IMR-90 (cell line): ENCODE data around the gene ZCCHC7. TPM values are rescaled to one million over a fixed set of nuclear protein-coding genes. Genes with fewer than 3 reads are reported as not detected.

Experiments
- ATAC-seq: fragments of 200-7000 bp; cut with Tn5 transposase; 2 replicates; pipeline ENCODE4 v1.9.1; 2020; ENCODE audit warnings: low read depth, mild to moderate bottlenecking, moderate library complexity
- BruUV-seq: library from RNA; stranded (reverse); fragments of 400-500 nt; replicated peaks from 2 replicates; lab custom pipeline; 2021; lab: Mats Ljungman, UMichigan
- CTCF ChIA-PET: fragments of 300-600 bp; formaldehyde crosslinking; extraction: SDS; loops from one replicate; lab custom pipeline; 2021; ENCODE audit warnings: antibody characterized with exemption; lab: Yijun Ruan, JAX
- POLR2A ChIA-PET: fragments of 300-600 bp; sonication (Branson Sonifier 250); formaldehyde crosslinking; loops from one replicate; lab custom pipeline; 2022; ENCODE audit warnings: antibody characterized with exemption; ENCODE audit not compliant: unreplicated experiment; lab: Charles Lee
- DNase-seq: peaks from one replicate; pipeline ENCODE4 v3.0.0; 2013
- H2AFZ ChIP-seq: replicated peaks from 2 replicates; pipeline ENCODE3; 2013; ENCODE audit warnings: low read length, mild to moderate bottlenecking; ENCODE audit not compliant: poor library complexity
- H2AK5ac ChIP-seq: 2 replicates; pipeline ENCODE4 v1.6.1; 2013; ENCODE audit warnings: low read depth, low read length, inconsistent platforms
- H2AK9ac ChIP-seq: replicated peaks from 2 replicates; pipeline ENCODE3; 2013; ENCODE audit warnings: mild to moderate bottlenecking, low read depth, low read length, moderate library complexity; ENCODE audit not compliant: poor library complexity
- H2BK120ac ChIP-seq: 2 replicates; pipeline ENCODE4 v1.6.1; 2013; ENCODE audit warnings: low read depth, low read length, inconsistent platforms
- H2BK15ac ChIP-seq: 3 replicates; pipeline ENCODE4 v1.6.1; 2013; ENCODE audit warnings: low read depth, low read length, inconsistent platforms
- H2BK20ac ChIP-seq: 2 replicates; pipeline ENCODE4 v1.6.1; 2013; ENCODE audit warnings: low read depth, mild to moderate bottlenecking, inconsistent platforms, low read length, moderate library complexity
- H2BK5ac ChIP-seq: 2 replicates; pipeline ENCODE4 v1.6.1; 2013; ENCODE audit warnings: mild to moderate bottlenecking, low read depth, low read length, inconsistent platforms; ENCODE audit not compliant: poor library complexity, severe bottlenecking
- H3K14ac ChIP-seq: replicated peaks from 2 replicates; pipeline ENCODE4 v1.6.1; 2013; ENCODE audit warnings: low read depth, low read length, inconsistent platforms
- H3K18ac ChIP-seq: 2 replicates; pipeline ENCODE4 v1.6.1; 2013; ENCODE audit warnings: low read depth, low read length, control low read depth
- H3K23ac ChIP-seq: 2 replicates; pipeline ENCODE4 v1.6.1; 2013; ENCODE audit warnings: low read depth, low read length, inconsistent platforms
- H3K27ac ChIP-seq: 2 replicates; pipeline ENCODE4 v1.5.1; 2013; ENCODE audit warnings: mild to moderate bottlenecking, control low read depth, low read length; ENCODE audit not compliant: insufficient read depth
- H3K27me3 ChIP-seq: 2 replicates; pipeline ENCODE4 v1.6.1; 2013; ENCODE audit warnings: low read length; ENCODE audit not compliant: control insufficient read depth, insufficient read depth
- H3K36me3 ChIP-seq: 2 replicates; pipeline ENCODE4 v1.6.1; 2013; ENCODE audit warnings: low read length, mixed read lengths; ENCODE audit not compliant: control insufficient read depth, insufficient read depth
- H3K4ac ChIP-seq: 2 replicates; pipeline ENCODE4 v1.6.1; 2013; ENCODE audit warnings: low read depth, low read length, inconsistent platforms
- H3K4me1 ChIP-seq: 2 replicates; pipeline ENCODE4 v1.6.1; 2013; ENCODE audit warnings: low read length, mixed read lengths; ENCODE audit not compliant: control insufficient read depth, insufficient read depth
- H3K4me2 ChIP-seq: 2 replicates; pipeline ENCODE4 v1.6.1; 2013; ENCODE audit warnings: low read depth, mild to moderate bottlenecking, control low read depth, low read length, moderate library complexity
- H3K4me3 ChIP-seq: 2 replicates; pipeline ENCODE4 v1.5.1; 2013; ENCODE audit warnings: low read depth, mild to moderate bottlenecking, control low read depth, low read length, moderate library complexity; ENCODE audit not compliant: insufficient read depth
- H3K56ac ChIP-seq: 2 replicates; pipeline ENCODE4 v1.6.1; 2013; ENCODE audit warnings: low read length, inconsistent platforms; ENCODE audit not compliant: insufficient read depth; ENCODE audit errors: extremely low read depth
- H3K79me1 ChIP-seq, 2 experiments: 2 replicates each; pipeline ENCODE4 v1.6.1; 2013; ENCODE audit warnings: low read length in 2 of 2, inconsistent platforms in 1 of 2, low read depth in 1 of 2
- H3K9ac ChIP-seq: 2 replicates; pipeline ENCODE4 v1.6.1; 2013; ENCODE audit warnings: low read depth, low read length, control low read depth
- H3K9me1 ChIP-seq: 2 replicates; pipeline ENCODE4 v1.6.1; 2013; ENCODE audit warnings: low read length, inconsistent platforms; ENCODE audit not compliant: insufficient read depth
- H3K9me3 ChIP-seq: 2 replicates; pipeline ENCODE4 v1.6.1; 2013; ENCODE audit warnings: low read length; ENCODE audit not compliant: control insufficient read depth, insufficient read depth
- H4K20me1 ChIP-seq: 2 replicates; pipeline ENCODE4 v1.6.1; 2013; ENCODE audit warnings: low read length, inconsistent platforms; ENCODE audit not compliant: insufficient read depth
- H4K5ac ChIP-seq: 2 replicates; pipeline ENCODE4 v1.6.1; 2013; ENCODE audit warnings: mild to moderate bottlenecking, low read depth, low read length, control low read depth
- H4K8ac ChIP-seq, 2 experiments: 2 replicates each; pipeline ENCODE4 v1.6.1; 2013; ENCODE audit warnings: low read depth in 2 of 2, low read length in 2 of 2, control low read depth in 1 of 2, inconsistent platforms in 1 of 2
- H4K91ac ChIP-seq: 2 replicates; pipeline ENCODE4 v1.6.1; 2013; ENCODE audit warnings: low read depth, low read length, inconsistent platforms; ENCODE audit not compliant: insufficient read depth
- BHLHE40 ChIP-seq: fragments of 150-350 bp; IDR thresholded peaks from 2 replicates; pipeline ENCODE4 v1.6.1; 2016; ENCODE audit warnings: mild to moderate bottlenecking, low read depth, low read length
- CHD1 ChIP-seq: IDR thresholded peaks from 2 replicates; pipeline ENCODE4 v1.6.1; 2012; ENCODE audit warnings: low read depth, low read length, improper control_type of control experiment
- FOS ChIP-seq: fragments of 150-350 bp; IDR thresholded peaks from 2 replicates; pipeline ENCODE4 v1.6.1; 2016; ENCODE audit warnings: low read depth, low read length
- MAFK ChIP-seq: IDR thresholded peaks from 2 replicates; pipeline ENCODE4 v1.6.1; 2012; ENCODE audit warnings: low read depth, low read length, improper control_type of control experiment
- MAZ ChIP-seq: IDR thresholded peaks from 2 replicates; pipeline ENCODE4 v1.6.1; 2012; ENCODE audit warnings: low read depth, mild to moderate bottlenecking, low read length, improper control_type of control experiment, moderate library complexity, borderline replicate concordance
- MXI1 ChIP-seq: IDR thresholded peaks from 2 replicates; pipeline ENCODE4 v1.6.1; 2012; ENCODE audit warnings: low read depth, mild to moderate bottlenecking, low read length, moderate library complexity, borderline replicate concordance
- NFE2L2 ChIP-seq: fragments of 150-350 bp; IDR thresholded peaks from 2 replicates; pipeline ENCODE4 v1.6.1; 2016; ENCODE audit warnings: low read depth, mild to moderate bottlenecking, low read length
- POLR2A ChIP-seq: IDR thresholded peaks from 2 replicates; pipeline ENCODE4 v1.6.1; 2012; ENCODE audit warnings: mild to moderate bottlenecking, low read depth, low read length
- RCOR1 ChIP-seq: IDR thresholded peaks from 2 replicates; pipeline ENCODE4 v1.6.1; 2012; ENCODE audit warnings: mild to moderate bottlenecking, low read length, improper control_type of control experiment; ENCODE audit not compliant: insufficient replicate concordance
- RFX5 ChIP-seq: IDR thresholded peaks from 2 replicates; pipeline ENCODE4 v1.8.0; 2012; ENCODE audit warnings: low read depth, mild to moderate bottlenecking, low read length, moderate library complexity
- SMC3 ChIP-seq: fragments of 150-350 bp; IDR thresholded peaks from 2 replicates; pipeline ENCODE4 v1.6.1; 2016; ENCODE audit warnings: low read depth, mild to moderate bottlenecking, antibody characterized with exemption, low read length, moderate library complexity
- WGBS, 2 experiments: methylation state at CpG; one replicate each; pipeline versions ENCODE4 v1.1.5 to v1.1.7; 2013; ENCODE audit warnings: missing lambda C conversion rate in 2 of 2; ENCODE audit not compliant: insufficient read length in 1 of 2; ENCODE audit errors: extremely low coverage in 2 of 2; 5-methylcytosine and 5-hydroxymethylcytosine counted together
- dilution Hi-C: fragments of 300-500 bp; cut with HindIII; formaldehyde crosslinking; loops from one replicate; pipeline ENCODE4 v1.14.3; 2018; ENCODE audit warnings: low sequenced_read_pairs; ENCODE audit not compliant: unreplicated experiment
- in situ Hi-C: fragments of 300-500 bp; cut with MboI; formaldehyde crosslinking; loops from 3 replicates; pipeline ENCODE4 v1.14.3; 2019; ENCODE audit warnings: low sequenced_read_pairs, inconsistent platforms, mixed read lengths
- intact Hi-C: fragments of 100-400 bp; cut with micrococcal nuclease; formaldehyde crosslinking; loops from 2 replicates; pipeline ENCODE4 v1.10.0; 2022
- polyA plus RNA-seq, 3 experiments: library from polyadenylated mRNA; depleted of rRNA; stranded (reverse); fragments of >200 nt; gene quantifications; 2 replicates each; pipeline ENCODE4 v1.2.3, GENCODE V29; 2012; ENCODE audit warnings: low replicate concordance in 1 of 3
- total RNA-seq: library from RNA; depleted of rRNA; stranded (reverse); fragments of >200 nt; gene quantifications from 2 replicates; pipeline ENCODE4 v1.2.3, GENCODE V29; 2012
- TF ChIP-seq, protein P1 (sequence below): conservative IDR thresholded peaks from 2 replicates; pipeline ENCODE4 v1.5.1; 2012; ENCODE audit warnings: mild to moderate bottlenecking, low read depth, low read length, improper control_type of control experiment
- TF ChIP-seq, protein P2 (sequence below): fragments of 150-350 bp; IDR thresholded peaks from 2 replicates; pipeline ENCODE4 v1.6.1; 2017; ENCODE audit warnings: mild to moderate bottlenecking, antibody characterized with exemption, low read length, low read depth
- TF ChIP-seq, protein P3 (sequence below): fragments of 150-350 bp; IDR thresholded peaks from 2 replicates; pipeline ENCODE4 v1.6.1; 2016; ENCODE audit warnings: low read depth, mild to moderate bottlenecking, low read length, moderate library complexity, borderline replicate concordance

Gene ZCCHC7
- total and polyA plus RNA-seq, 2 of the 4 experiments (the other 2 are of a cell fraction), result 13.6 to 28.7 TPM

DNA sequence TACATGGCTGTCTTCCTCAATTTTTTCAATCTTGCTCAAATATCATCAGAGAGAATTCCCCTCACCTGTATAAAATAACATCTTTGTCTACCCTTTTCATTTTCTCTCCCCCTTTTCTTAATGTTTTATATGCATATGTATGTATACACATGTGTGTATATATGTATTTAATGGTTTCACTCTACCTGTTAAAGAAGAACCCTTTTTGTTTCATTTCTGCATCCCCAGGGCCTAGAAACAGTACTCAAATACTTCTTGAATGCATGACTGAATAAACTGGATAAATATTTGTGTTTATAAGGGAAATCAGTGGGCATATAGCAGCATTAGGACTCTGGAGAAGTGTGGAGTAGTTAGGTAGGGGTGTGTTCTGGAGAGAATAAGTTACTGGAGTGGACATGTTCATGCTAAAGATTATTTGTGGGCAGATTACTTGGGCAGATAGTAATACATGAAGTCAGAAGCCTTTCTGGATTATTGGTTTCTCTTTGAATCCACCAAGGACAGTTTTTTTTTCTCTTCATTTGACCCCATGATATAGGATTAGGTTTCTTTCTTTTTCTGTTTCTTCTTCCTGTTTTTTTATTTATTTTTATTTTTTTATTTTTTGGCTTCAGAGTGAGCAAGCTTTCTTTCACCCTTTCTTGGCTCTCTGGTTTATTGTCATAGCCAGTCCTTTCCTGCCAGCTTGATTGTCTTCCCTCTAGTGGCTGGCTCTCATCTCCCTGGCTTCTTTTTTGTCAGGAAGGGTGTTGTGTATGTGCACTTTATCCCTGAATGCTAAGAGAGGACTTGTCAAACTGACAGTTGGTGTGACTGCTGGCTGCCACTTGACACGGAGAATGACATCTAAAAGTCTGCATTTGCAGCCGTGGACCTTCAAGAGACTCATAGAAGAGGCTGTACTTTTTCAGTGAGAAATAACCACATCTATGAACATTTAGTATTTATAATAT, 89.3 kb downstream of the ZCCHC7 start:
- Histone ChIP-seq H2AFZ (no peak overlapping the region), H4K5ac (no peak overlapping the region), H4K8ac (no peak overlapping the region), H3K56ac (no peak overlapping the region), H3K9me3 (no peaks in the 10 kb centered on the region), H3K18ac (no peak overlapping the region), H3K79me1 (peaks cover 14 to 15% of the 10 kb centered on the region in 2 experiments; a peak in 3 of 4 replicates), H3K4ac (no peak overlapping the region), H4K20me1 (peaks cover 2% of the 10 kb centered on the region; the same call in 1 of the 2 replicates), H3K4me3 (no peak overlapping the region), H3K4me2 (no peak overlapping the region), H3K27ac (no peak overlapping the region), H3K4me1 (no peaks in the 10 kb centered on the region), H2BK15ac (no peak overlapping the region), H3K36me3 (peaks cover 4% of the 10 kb centered on the region; the same call in 1 of the 2 replicates), H3K27me3 (no peaks in the 10 kb centered on the region), H2AK9ac (no peak overlapping the region), H2AK5ac (no peak overlapping the region), H3K9me1 (peaks cover 3% of the 10 kb centered on the region; the same call in 1 of the 2 replicates), H3K23ac (no peak overlapping the region), H3K9ac (no peak overlapping the region), H2BK20ac (no peak overlapping the region), H4K91ac (no peak overlapping the region), H3K14ac (no peak overlapping the region), H2BK5ac (no peak overlapping the region), H2BK120ac (no peak overlapping the region)
- ChIA-PET POLR2A (no interaction called here), CTCF (interaction anchor here (0.7 kb wide), 1 partner anchor 18 kb away, joined by 3 read pairs; no protein-coding TSS in a partner anchor)
- dilution Hi-C loops, result no loop called here
- in situ Hi-C loops, result no loop called here
- ATAC-seq, result no peak
- no peak for DNase-seq
- WGBS, 2 experiments, result no CpG with 5 or more reads among the region's 2 CpGs
- intact Hi-C loops, result loop anchor here (10.0 kb wide), 2 partner anchors 45 to 65 kb away; no protein-coding TSS in a partner anchor
- no TSS peak for BruUV-seq
- no peak for TF ChIP-seq BHLHE40
- TF ChIP-seq RFX5, result no peak
- no peak for TF ChIP-seq NFE2L2
- TF ChIP-seq MXI1, result no peak
- TF ChIP-seq MAZ, result no peak
- TF ChIP-seq POLR2A, result no peak
- TF ChIP-seq, protein P1, sequence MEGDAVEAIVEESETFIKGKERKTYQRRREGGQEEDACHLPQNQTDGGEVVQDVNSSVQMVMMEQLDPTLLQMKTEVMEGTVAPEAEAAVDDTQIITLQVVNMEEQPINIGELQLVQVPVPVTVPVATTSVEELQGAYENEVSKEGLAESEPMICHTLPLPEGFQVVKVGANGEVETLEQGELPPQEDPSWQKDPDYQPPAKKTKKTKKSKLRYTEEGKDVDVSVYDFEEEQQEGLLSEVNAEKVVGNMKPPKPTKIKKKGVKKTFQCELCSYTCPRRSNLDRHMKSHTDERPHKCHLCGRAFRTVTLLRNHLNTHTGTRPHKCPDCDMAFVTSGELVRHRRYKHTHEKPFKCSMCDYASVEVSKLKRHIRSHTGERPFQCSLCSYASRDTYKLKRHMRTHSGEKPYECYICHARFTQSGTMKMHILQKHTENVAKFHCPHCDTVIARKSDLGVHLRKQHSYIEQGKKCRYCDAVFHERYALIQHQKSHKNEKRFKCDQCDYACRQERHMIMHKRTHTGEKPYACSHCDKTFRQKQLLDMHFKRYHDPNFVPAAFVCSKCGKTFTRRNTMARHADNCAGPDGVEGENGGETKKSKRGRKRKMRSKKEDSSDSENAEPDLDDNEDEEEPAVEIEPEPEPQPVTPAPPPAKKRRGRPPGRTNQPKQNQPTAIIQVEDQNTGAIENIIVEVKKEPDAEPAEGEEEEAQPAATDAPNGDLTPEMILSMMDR, result no peak
- TF ChIP-seq FOS, result no peak
- TF ChIP-seq, protein P2, sequence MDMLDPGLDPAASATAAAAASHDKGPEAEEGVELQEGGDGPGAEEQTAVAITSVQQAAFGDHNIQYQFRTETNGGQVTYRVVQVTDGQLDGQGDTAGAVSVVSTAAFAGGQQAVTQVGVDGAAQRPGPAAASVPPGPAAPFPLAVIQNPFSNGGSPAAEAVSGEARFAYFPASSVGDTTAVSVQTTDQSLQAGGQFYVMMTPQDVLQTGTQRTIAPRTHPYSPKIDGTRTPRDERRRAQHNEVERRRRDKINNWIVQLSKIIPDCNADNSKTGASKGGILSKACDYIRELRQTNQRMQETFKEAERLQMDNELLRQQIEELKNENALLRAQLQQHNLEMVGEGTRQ, result no peak
- no peak for TF ChIP-seq MAFK
- TF ChIP-seq, protein P3, sequence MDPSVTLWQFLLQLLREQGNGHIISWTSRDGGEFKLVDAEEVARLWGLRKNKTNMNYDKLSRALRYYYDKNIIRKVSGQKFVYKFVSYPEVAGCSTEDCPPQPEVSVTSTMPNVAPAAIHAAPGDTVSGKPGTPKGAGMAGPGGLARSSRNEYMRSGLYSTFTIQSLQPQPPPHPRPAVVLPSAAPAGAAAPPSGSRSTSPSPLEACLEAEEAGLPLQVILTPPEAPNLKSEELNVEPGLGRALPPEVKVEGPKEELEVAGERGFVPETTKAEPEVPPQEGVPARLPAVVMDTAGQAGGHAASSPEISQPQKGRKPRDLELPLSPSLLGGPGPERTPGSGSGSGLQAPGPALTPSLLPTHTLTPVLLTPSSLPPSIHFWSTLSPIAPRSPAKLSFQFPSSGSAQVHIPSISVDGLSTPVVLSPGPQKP, result no peak
- TF ChIP-seq CHD1, result no peak
- TF ChIP-seq RCOR1, result no peak
- no peak for TF ChIP-seq SMC3
